Gastroesophageal sphincter (tissue), 4 donors: ENCODE measurements around the gene HMOX1. TPM values are rescaled to one million over a fixed set of nuclear protein-coding genes. Genes with fewer than 3 reads are reported as not detected.
A peak's percentile ranks its signal among the peaks of the same experiment; 100 is the strongest.

Source experiments
- ATAC-seq: fragments of 150-250 bp; one replicate; pipeline ENCODE4 v1.9.1; 2016; ENCODE audit warnings: mild to moderate bottlenecking, moderate library complexity
- H3K27ac ChIP-seq, 4 donors: fragments of 200-600 bp; sonication (generic) in 3 of 4; 1 replicate in 3 of 4; 2 replicates in 1 of 4; pipeline ENCODE4 v1.5.1; 2016 to 2019
- H3K27me3 ChIP-seq: fragments of 200-600 bp; sonication (generic); one replicate; pipeline ENCODE4 v1.5.1; 2019
- H3K36me3 ChIP-seq, 2 donors: fragments of 200-600 bp; sonication (generic); one replicate each; pipeline ENCODE4 v1.5.1; 2019; ENCODE audit warnings: control low read depth in 1 of 2
- H3K4me1 ChIP-seq, 3 donors: fragments of 200-600 bp; sonication (generic); 1 replicate in 2 of 3; 2 replicates in 1 of 3; pipeline ENCODE4 v1.5.1; 2016 to 2019; ENCODE audit warnings: control low read depth in 2 of 3
- H3K4me3 ChIP-seq, 2 donors: fragments of 200-600 bp; sonication (generic); one replicate each; pipeline ENCODE4 v1.5.1; 2019; ENCODE audit warnings: mild to moderate bottlenecking in 1 of 2, moderate library complexity in 1 of 2
- H3K9me3 ChIP-seq, 3 donors: fragments of 200-600 bp; sonication (generic); one replicate each; pipeline ENCODE4 v1.5.1; 2017 to 2019; ENCODE audit warnings: control low read depth in 2 of 3
- EP300 ChIP-seq: sonication (generic); formaldehyde crosslinking; IDR thresholded peaks from one replicate; pipeline ENCODE4 v1.6.1; 2017; ENCODE audit warnings: antibody characterized with exemption, mild to moderate bottlenecking
- POLR2A ChIP-seq, 2 donors: fragments of 450-650 bp; IDR thresholded peaks; one replicate each; pipeline ENCODE4 v1.6.1; 2017; ENCODE audit warnings: antibody characterized with exemption in 2 of 2, mild to moderate bottlenecking in 2 of 2, moderate library complexity in 1 of 2
- POLR2AphosphoS5 ChIP-seq: sonication (generic); formaldehyde crosslinking; IDR thresholded peaks from one replicate; pipeline ENCODE4 v1.6.1; 2017; ENCODE audit warnings: antibody characterized with exemption
- WGBS, 2 donors: methylation state at CpG; one replicate each; pipeline ENCODE4 v1.1.5; 2018; ENCODE audit warnings: low coverage in 1 of 2; 5-methylcytosine and 5-hydroxymethylcytosine counted together
- total RNA-seq, 4 donors: library from RNA; depleted of rRNA; stranded (reverse); fragments of >200 nt; gene quantifications; one replicate each; pipeline ENCODE4 v1.1.0, GENCODE V29; 2016
- TF ChIP-seq, protein P1 (sequence below), 4 experiments: fragments of 200-600 bp in 2 of 4; fragments of 450-650 bp in 2 of 4; sonication (generic) in 1 of 4; IDR thresholded peaks; one replicate each; pipeline ENCODE4 v1.5.1; 2017 to 2019; ENCODE audit warnings: antibody characterized with exemption in 4 of 4, mild to moderate bottlenecking in 2 of 4, moderate library complexity in 2 of 4

HMOX1 gene
- total RNA-seq, 4 donors from 2014 or later = 3.0 to 317 (median 12.7) TPM

DNA sequence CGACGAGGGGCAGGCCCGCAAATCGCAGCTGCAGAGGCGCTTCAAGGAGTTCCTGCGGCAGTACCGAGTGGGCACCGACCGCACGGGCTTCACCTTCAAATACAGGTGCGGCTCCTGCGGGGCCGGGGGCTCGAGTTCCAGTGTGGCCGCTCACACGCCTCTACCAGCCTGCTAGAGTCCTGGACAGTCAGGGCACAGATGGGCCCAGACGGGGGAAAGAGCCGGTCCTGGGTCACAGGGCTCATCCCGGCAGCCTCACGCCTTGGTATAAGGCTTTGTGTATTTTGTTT lies 19.6 kb downstream of the HMOX1 start:
- no peaks in the 10 kb centered on the region for H3K27me3 ChIP-seq
- no peak for ATAC-seq
- H3K9me3 ChIP-seq = no peaks in the 10 kb centered on the region
- TF ChIP-seq POLR2A (IDR thresholded peaks at IDR 0.05) (no peak), EP300 (no peak), POLR2AphosphoS5 (no peak)
- TF ChIP-seq, protein P1, sequence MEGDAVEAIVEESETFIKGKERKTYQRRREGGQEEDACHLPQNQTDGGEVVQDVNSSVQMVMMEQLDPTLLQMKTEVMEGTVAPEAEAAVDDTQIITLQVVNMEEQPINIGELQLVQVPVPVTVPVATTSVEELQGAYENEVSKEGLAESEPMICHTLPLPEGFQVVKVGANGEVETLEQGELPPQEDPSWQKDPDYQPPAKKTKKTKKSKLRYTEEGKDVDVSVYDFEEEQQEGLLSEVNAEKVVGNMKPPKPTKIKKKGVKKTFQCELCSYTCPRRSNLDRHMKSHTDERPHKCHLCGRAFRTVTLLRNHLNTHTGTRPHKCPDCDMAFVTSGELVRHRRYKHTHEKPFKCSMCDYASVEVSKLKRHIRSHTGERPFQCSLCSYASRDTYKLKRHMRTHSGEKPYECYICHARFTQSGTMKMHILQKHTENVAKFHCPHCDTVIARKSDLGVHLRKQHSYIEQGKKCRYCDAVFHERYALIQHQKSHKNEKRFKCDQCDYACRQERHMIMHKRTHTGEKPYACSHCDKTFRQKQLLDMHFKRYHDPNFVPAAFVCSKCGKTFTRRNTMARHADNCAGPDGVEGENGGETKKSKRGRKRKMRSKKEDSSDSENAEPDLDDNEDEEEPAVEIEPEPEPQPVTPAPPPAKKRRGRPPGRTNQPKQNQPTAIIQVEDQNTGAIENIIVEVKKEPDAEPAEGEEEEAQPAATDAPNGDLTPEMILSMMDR (IDR thresholded peaks at IDR 0.05) = no peak
- peaks cover 0 to 30% (median 11%) of the 10 kb centered on the region in 3 donors for H3K4me1 ChIP-seq
- peak overlapping the region in 3 of 4 donors; percentile 58 to 71 (median 70) for H3K27ac ChIP-seq
- peaks cover 0 to 29% of the 10 kb centered on the region in 2 donors for H3K36me3 ChIP-seq
- WGBS, 2 donors = 3% methylated on average over 10 of the region's 20 CpGs; no CpG with 5 or more reads in 1 of the 2 donors
- H3K4me3 ChIP-seq = peak overlapping the region; percentile 77 to 85

DNA sequence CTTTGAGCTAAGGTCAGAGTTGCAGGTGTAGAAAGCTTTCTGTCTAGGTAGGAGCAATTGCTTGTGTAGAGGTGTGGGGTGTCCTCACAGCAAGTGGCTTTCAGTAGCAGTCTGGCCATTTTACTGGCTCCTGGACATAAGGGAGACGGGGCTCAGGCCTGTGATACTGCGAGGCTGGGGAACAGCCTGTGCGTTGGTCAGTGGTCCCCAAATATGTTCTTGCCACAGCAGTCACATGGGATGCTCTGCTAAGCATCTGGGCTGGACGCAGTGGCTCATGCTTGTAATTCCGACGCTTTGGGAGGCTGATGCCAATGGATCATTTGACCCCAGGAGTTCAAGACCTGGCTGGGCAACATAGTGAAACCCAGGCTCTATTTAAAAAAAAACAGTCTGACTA lies 21.0 kb downstream of the HMOX1 start:
- TF ChIP-seq EP300 = no peak
- TF ChIP-seq POLR2A (IDR thresholded peaks at IDR 0.05) = no peak
- TF ChIP-seq POLR2AphosphoS5 = no peak
- TF ChIP-seq, protein P1 (IDR thresholded peaks at IDR 0.05) = no peak
- Histone ChIP-seq H3K4me3 (no peak overlapping the region), H3K27ac (no peak overlapping the region), H3K4me1 (peaks cover 0 to 30% (median 11%) of the 10 kb centered on the region in 3 donors), H3K27me3 (no peaks in the 10 kb centered on the region), H3K9me3 (no peaks in the 10 kb centered on the region), H3K36me3 (peaks cover 0 to 44% of the 10 kb centered on the region in 2 donors)
- no peak for ATAC-seq
- 40 to 60% methylated on average over 1 to 2 of the region's 6 CpGs for WGBS, 2 donors

GRCh38 chr22:35403356-35403755 lies 22.5 kb downstream of the HMOX1 start:
- Histone ChIP-seq H3K27me3 (no peaks in the 10 kb centered on the region), H3K4me3 (no peak overlapping the region), H3K27ac (no peak overlapping the region), H3K36me3 (peaks cover 0 to 58% of the 10 kb centered on the region in 2 donors), H3K9me3 (no peaks in the 10 kb centered on the region), H3K4me1 (peaks cover 0 to 30% (median 11%) of the 10 kb centered on the region in 3 donors)
- TF ChIP-seq POLR2A (IDR thresholded peaks at IDR 0.05) = no peak
- no peak for TF ChIP-seq POLR2AphosphoS5
- TF ChIP-seq EP300 = no peak
- TF ChIP-seq, protein P1 (IDR thresholded peaks at IDR 0.05) = no peak
- ATAC-seq = no peak
- 71 to 100% methylated on average over 1 of the region's 7 CpGs for WGBS, 2 donors

DNA sequence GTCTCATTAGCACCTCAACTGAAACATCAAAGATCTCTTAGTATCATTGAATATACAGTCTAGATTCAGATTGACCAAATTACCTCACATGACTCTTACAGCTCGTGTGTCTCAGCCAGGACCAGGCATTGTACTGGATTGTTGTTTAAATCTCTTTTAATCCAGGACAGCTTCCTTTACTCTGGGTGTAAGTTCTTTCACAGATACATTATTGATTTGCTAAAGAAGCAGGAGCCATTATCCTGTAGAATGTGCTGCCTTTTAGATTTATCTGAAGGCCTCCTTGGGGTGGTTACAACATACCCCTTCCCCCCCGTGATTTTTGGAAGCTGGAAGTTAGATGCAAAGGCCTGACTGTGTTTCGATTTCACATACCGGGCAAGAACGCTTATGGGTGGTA lies 23.3 kb downstream of the HMOX1 start:
- no peak for ATAC-seq
- Histone ChIP-seq H3K27me3 (no peaks in the 10 kb centered on the region), H3K27ac (no peak overlapping the region), H3K36me3 (peaks cover 0 to 67% of the 10 kb centered on the region in 2 donors), H3K9me3 (no peaks in the 10 kb centered on the region), H3K4me3 (no peak overlapping the region), H3K4me1 (peaks cover 0 to 28% (median 11%) of the 10 kb centered on the region in 3 donors)
- TF ChIP-seq, protein P1 (IDR thresholded peaks at IDR 0.05) = no peak
- TF ChIP-seq POLR2AphosphoS5 = no peak
- 78 to 87% methylated on average over 3 to 5 of the region's 5 CpGs for WGBS, 2 donors

DNA sequence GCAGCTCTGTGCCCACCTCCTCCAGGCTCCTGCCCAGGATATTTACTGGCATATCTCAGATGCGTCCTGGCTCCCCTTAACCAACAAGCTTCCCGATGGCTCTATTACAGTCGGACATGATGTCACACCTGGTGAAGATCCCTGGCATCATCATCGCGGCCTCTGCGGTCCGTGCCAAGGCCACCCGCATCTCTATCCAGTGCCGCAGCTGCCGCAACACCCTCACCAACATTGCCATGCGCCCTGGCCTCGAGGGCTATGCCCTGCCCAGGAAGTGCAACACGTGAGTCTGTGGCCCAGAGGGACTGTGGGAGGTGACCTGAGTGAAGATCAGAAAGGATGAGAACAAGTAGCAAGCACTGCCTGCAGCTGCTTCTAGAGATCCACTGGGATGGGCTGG lies 25.5 kb downstream of the HMOX1 start:
- H3K9me3 ChIP-seq = no peaks in the 10 kb centered on the region
- no peaks in the 10 kb centered on the region for H3K27me3 ChIP-seq
- TF ChIP-seq EP300 = no peak
- TF ChIP-seq, protein P1 (IDR thresholded peaks at IDR 0.05) = no peak
- no peak for TF ChIP-seq POLR2AphosphoS5
- no peak for TF ChIP-seq POLR2A (IDR thresholded peaks at IDR 0.05)
- ATAC-seq = no peak
- WGBS, 2 donors = 100% methylated on average over 1 of the region's 13 CpGs; no CpG with 5 or more reads in 1 of the 2 donors
- peaks cover 0 to 89% of the 10 kb centered on the region in 2 donors for H3K36me3 ChIP-seq
- H3K4me3 ChIP-seq = no peak overlapping the region
- H3K27ac ChIP-seq = no peak overlapping the region
- peaks cover 0 to 11% (median 0%) of the 10 kb centered on the region in 3 donors for H3K4me1 ChIP-seq
